Right lobe of liver (tissue), 6 donors: ENCODE measurements around the gene CCT6A. TPM values are rescaled to one million over a fixed set of nuclear protein-coding genes. Genes with fewer than 3 reads are reported as not detected.
"Not testable (repeated sequence)": the region's sequence is repeated elsewhere in the genome, so short reads cannot be mapped to it uniquely, and the experiment has no call there.

Experiments used
- ATAC-seq, 4 donors: fragments of 200-7000 bp; cut with Tn5 transposase; one replicate each; pipeline ENCODE4 v1.9.1; 2020; ENCODE audit warnings: mild to moderate bottlenecking in 4 of 4, moderate library complexity in 4 of 4
- DNase-seq, 3 donors: peaks; one replicate each; pipeline ENCODE4 v3.0.0-alpha.2; 2020
- H3K27ac ChIP-seq, 3 donors: fragments of 200-600 bp; one replicate each; pipeline ENCODE4 v1.8.0; 2022
- H3K27me3 ChIP-seq, 2 donors: fragments of 200-600 bp; one replicate each; pipeline ENCODE4 v1.8.0; 2022
- H3K36me3 ChIP-seq, 4 donors: fragments of 200-600 bp; sonication (generic) in 1 of 4; one replicate each; pipeline versions ENCODE4 v1.5.1 to v1.8.0; 2017 to 2022; ENCODE audit warnings: control low read depth in 1 of 4
- H3K4me1 ChIP-seq, 4 donors: fragments of 200-600 bp; sonication (generic) in 1 of 4; one replicate each; pipeline versions ENCODE4 v1.5.1 to v1.8.0; 2017 to 2022; ENCODE audit warnings: control low read depth in 1 of 4
- H3K4me3 ChIP-seq, 3 donors: fragments of 200-600 bp; one replicate each; pipeline ENCODE4 v1.8.0; 2022
- H3K9me3 ChIP-seq, 4 donors: fragments of 200-600 bp; sonication (generic) in 1 of 4; one replicate each; pipeline versions ENCODE4 v1.5.1 to v1.8.0; 2017 to 2022; ENCODE audit warnings: control low read depth in 1 of 4
- CTCF ChIP-seq, 4 donors: fragments of 200-600 bp in 3 of 4; fragments of 450-650 bp in 1 of 4; IDR thresholded peaks; one replicate each; pipeline versions ENCODE4 v1.5.1 to v1.8.0; 2016 to 2022; ENCODE audit warnings: antibody characterized with exemption in 4 of 4, mild to moderate bottlenecking in 2 of 4
- POLR2A ChIP-seq: fragments of 450-650 bp; IDR thresholded peaks from one replicate; pipeline ENCODE4 v1.6.1; 2017; ENCODE audit warnings: antibody characterized with exemption, mild to moderate bottlenecking
- WGBS: methylation state at CpG from one replicate; pipeline ENCODE4 v1.1.6; 2018; ENCODE audit warnings: low coverage, low lambda C conversion rate; ENCODE audit not compliant: insufficient coverage; ENCODE audit errors: missing lambda C conversion rate; 5-methylcytosine and 5-hydroxymethylcytosine counted together
- intact Hi-C, 2 donors: fragments of 100-400 bp; cut with DNase I; formaldehyde crosslinking; loops; one replicate each; pipeline versions ENCODE4 v1.11.2 to v1.14.1; 2022
- total RNA-seq, 6 experiments: library from RNA; depleted of rRNA in 2 of 6; stranded (reverse); fragments of >200 nt in 2 of 6; fragmentation: NEBNext Ultra II Directional in 3 of 6; extraction: Animal tissue kit (Norgen Biotek cat#: 25700) in 3 of 6; gene quantifications; one replicate each; pipeline versions ENCODE4 v1.1.0 to v1.2.4, GENCODE V29; 2016 to 2023
- donor health status: DM: no; HTN: yes; CAD: no.
- donor health status: DM: no; HTN: no; CAD: no.
- donor health status: DM: no; HTN: no; CAD: no.
- donor health status: DM: no; HTN: yes; CAD: no.
- donor health status: DM: no; HTN: yes; CAD: no.

Gene CCT6A
- total RNA-seq, 6 experiments from 2014 or later = 24.5 to 88.7 (median 45.6) TPM

GRCh38 chr7:56079450-56080185 lies 28.1 kb downstream of the CCT6A start:
- Histone ChIP-seq H3K27ac (peak overlapping the region in 2 of 3 donors; percentile 67 to 71), H3K4me1 (peaks cover 0 to 44% (median 13%) of the 10 kb centered on the region in 4 donors), H3K27me3 (no peaks in the 10 kb centered on the region), H3K4me3 (no peak overlapping the region), H3K36me3 (no peaks in the 10 kb centered on the region), H3K9me3 (no peaks in the 10 kb centered on the region)
- WGBS = 13% methylated on average over 6 of the region's 12 CpGs
- TF ChIP-seq POLR2A (no peak), CTCF (IDR thresholded peaks at IDR 0.05) (peak; percentile 63 to 78 (median 70))
- peak; percentile 83 to 91 (median 86) for DNase-seq
- intact Hi-C loops = loop anchor here in 1 of 2 donors (10.0 kb wide), 1 partner anchor 75 kb away; no protein-coding TSS in a partner anchor
- peak; percentile 84 to 92 (median 86) for ATAC-seq

GRCh38 chr7:56080726-56081435 lies 29.3 kb downstream of the CCT6A start:
- ATAC-seq, H3K9me3 ChIP-seq, H3K27me3 ChIP-seq, H3K4me3 ChIP-seq, intact Hi-C loops, H3K36me3 ChIP-seq, H3K27ac ChIP-seq: not testable (repeated sequence)
- DNase-seq = peak in 1 of 3 donors; percentile 43
- 97% methylated on average over 6 of the region's 28 CpGs for WGBS
- H3K4me1 ChIP-seq = peaks cover 0 to 44% (median 13%) of the 10 kb centered on the region in 4 donors

- peaks cover 0 to 37% (median 13%) of the 10 kb centered on the region in 4 donors for H3K4me1 ChIP-seq
- DNase-seq (peak in 1 of 3 donors; percentile 38), ATAC-seq (no peak)
- no peaks in the 10 kb centered on the region for H3K9me3 ChIP-seq
- H3K4me3 ChIP-seq = no peak overlapping the region
- TF ChIP-seq CTCF (IDR thresholded peaks at IDR 0.05) (no peak), POLR2A (no peak)
- H3K27me3 ChIP-seq = no peaks in the 10 kb centered on the region
- peaks cover 0 to 2% (median 0%) of the 10 kb centered on the region in 4 donors for H3K36me3 ChIP-seq
- intact Hi-C loops = no loop called here
- H3K27ac ChIP-seq = no peak overlapping the region
- 0% methylated on average over 1 of the region's 29 CpGs for WGBS
Measured at GRCh38 chr7:56081626-56082340, 30.2 kb downstream of the CCT6A start.

- no peaks in the 10 kb centered on the region for H3K9me3 ChIP-seq
- DNase-seq (peak; percentile 52 to 85 (median 80)), ATAC-seq (peak; percentile 15 to 51 (median 44))
- TF ChIP-seq POLR2A (no peak), CTCF (IDR thresholded peaks at IDR 0.05) (no peak)
- H3K27me3 ChIP-seq = no peaks in the 10 kb centered on the region
- peaks cover 0 to 34% (median 13%) of the 10 kb centered on the region in 4 donors for H3K4me1 ChIP-seq
- H3K36me3 ChIP-seq = peaks cover 0 to 2% (median 0%) of the 10 kb centered on the region in 4 donors
- intact Hi-C loops = no loop called here
- H3K27ac ChIP-seq = no peak overlapping the region
- no peak overlapping the region for H3K4me3 ChIP-seq
- WGBS = 50% methylated on average over 8 of the region's 13 CpGs
Measured at GRCh38 chr7:56083150-56083785, 31.7 kb downstream of the CCT6A start.
